Testis (tissue), 2 donors: ENCODE data around the gene FOXB1.

Experiments
- CTCF ChIP-seq, 3 experiments: fragments of 450-650 bp in 2 of 3; fragments of 200-600 bp in 1 of 3; sonication (generic) in 1 of 3; IDR thresholded peaks; one replicate each; pipeline ENCODE4 v1.5.1; 2016 to 2019; ENCODE audit warnings: antibody characterized with exemption in 3 of 3, mild to moderate bottlenecking in 2 of 3, moderate library complexity in 1 of 3
- POLR2A ChIP-seq: fragments of 450-650 bp; IDR thresholded peaks from one replicate; pipeline ENCODE4 v1.6.1; 2017; ENCODE audit warnings: antibody characterized with exemption, mild to moderate bottlenecking, moderate library complexity

GRCh38 chr15:60009980-60010732 is 6.0 kb downstream of the FOXB1 start:
- TF ChIP-seq CTCF (IDR thresholded peaks at IDR 0.05) (no peak), POLR2A (no peak)
